Psoas muscle (tissue), 8 donors: ENCODE results near the gene MAGI1. TPM values are rescaled to one million over a fixed set of nuclear protein-coding genes. Genes with fewer than 3 reads are reported as not detected.

ENCODE experiments used
- ATAC-seq, 4 donors: fragments of 200-7000 bp; cut with Tn5 transposase; one replicate each; pipeline ENCODE4 v1.9.1; 2020; ENCODE audit warnings: moderate library complexity in 3 of 4, mild to moderate bottlenecking in 2 of 4
- DNase-seq, 2 donors: peaks; one replicate each; pipeline ENCODE4 v3.0.0-alpha.2; 2020
- H3K27ac ChIP-seq: fragments of 200-600 bp; one replicate; pipeline ENCODE4 v1.8.0; 2022
- H3K27me3 ChIP-seq, 3 donors: fragments of 200-600 bp in 1 of 3; one replicate each; pipeline versions ENCODE4 v1.6.1 to v1.8.0; 2013 to 2022; ENCODE audit warnings: low read length in 2 of 3, mild to moderate bottlenecking in 2 of 3, moderate library complexity in 1 of 3; ENCODE audit not compliant: insufficient read depth in 3 of 3
- H3K36me3 ChIP-seq, 2 donors: fragments of 200-600 bp in 1 of 2; one replicate each; pipeline versions ENCODE4 v1.6.1 to v1.8.0; 2013 to 2022; ENCODE audit warnings: low read depth in 1 of 2, mild to moderate bottlenecking in 1 of 2, moderate library complexity in 1 of 2; ENCODE audit not compliant: insufficient read depth in 1 of 2
- H3K4me1 ChIP-seq: fragments of 200-600 bp; one replicate; pipeline ENCODE4 v1.8.0; 2022
- H3K4me3 ChIP-seq: fragments of 200-600 bp; one replicate; pipeline ENCODE4 v1.8.0; 2022; ENCODE audit warnings: mild to moderate bottlenecking
- H3K9me3 ChIP-seq: fragments of 200-600 bp; one replicate; pipeline ENCODE4 v1.8.0; 2022
- WGBS, 3 donors: extraction: QIAGEN DNeasy Blood & Tissue Kit; methylation state at CpG; one replicate each; pipeline versions ENCODE4 v1.1.6 to v1.1.7; 2013; 5-methylcytosine and 5-hydroxymethylcytosine counted together
- intact Hi-C, 2 donors: fragments of 100-400 bp; cut with DNase I; formaldehyde crosslinking; loops; one replicate each; pipeline versions ENCODE4 v1.11.0 to v1.14.2; 2022
- polyA plus RNA-seq, 3 donors: library from polyadenylated mRNA; stranded (reverse); fragments of 200-250 nt; gene quantifications; one replicate each; pipeline ENCODE4 v1.2.3, GENCODE V29; 2013
- total RNA-seq, 4 donors: library from RNA; stranded (reverse); fragmentation: NEBNext Ultra II Directional in 2 of 4; extraction: Animal tissue kit (Norgen Biotek cat#: 25700) in 2 of 4; gene quantifications; one replicate each; pipeline versions ENCODE4 v1.2.1 to v1.2.4, GENCODE V29; 2021 to 2023
- TF ChIP-seq, protein P1 (sequence below): fragments of 200-600 bp; IDR thresholded peaks from one replicate; pipeline ENCODE4 v1.8.0; 2022; ENCODE audit warnings: antibody characterized with exemption
- donor health status: healthy with polysubstance abuse.
- donor health status: DM: no; HTN: no; CAD: no; lungs with moderate emphysema.
- donor health status: Bipolar disorder and iron deficiency.
- donor health status: healthy.
- donor health status: DM: yes; HTN: yes; CAD: no.
- donor health status: DM: no; HTN: no; CAD: no.
- donor health status: DM: no; HTN: no; CAD: no.
- donor health status: DM: yes; HTN: yes; CAD: no.

Gene MAGI1
- total and polyA plus RNA-seq, 7 donors, result 4.5 to 8.1 (median 6.3) TPM

DNA sequence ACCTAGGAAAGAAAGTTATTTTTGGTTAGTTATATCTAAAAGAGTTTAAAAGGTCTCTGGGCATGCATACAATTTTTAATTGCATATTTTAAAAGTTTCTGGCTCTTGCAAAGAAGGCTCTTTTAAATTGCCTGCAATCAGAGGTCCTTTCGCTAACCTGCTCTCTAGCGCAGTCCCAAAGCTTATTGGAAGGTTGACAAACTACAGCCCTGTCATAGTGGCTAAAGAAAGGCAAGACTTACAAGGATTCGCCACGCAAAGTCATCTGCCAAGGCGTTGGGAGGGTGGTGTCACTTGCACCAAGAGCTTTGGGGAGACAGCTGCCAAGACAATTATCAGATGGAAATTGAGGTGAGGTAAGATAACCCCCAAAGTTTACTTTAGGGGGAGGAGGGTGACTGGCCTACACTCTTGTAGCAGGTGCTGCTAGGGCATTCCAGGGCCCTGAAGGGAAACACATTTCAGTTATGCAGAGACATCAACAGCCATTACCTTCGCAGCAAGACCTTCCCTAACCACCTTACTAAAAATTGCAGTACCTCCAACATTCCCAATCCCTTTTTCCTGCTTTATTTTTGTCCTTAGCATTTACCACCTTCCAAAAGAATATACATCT, 606.2 kb downstream of the MAGI1 start:
- no peaks in the 10 kb centered on the region for H3K9me3 ChIP-seq
- intact Hi-C loops, result no loop called here

DNA sequence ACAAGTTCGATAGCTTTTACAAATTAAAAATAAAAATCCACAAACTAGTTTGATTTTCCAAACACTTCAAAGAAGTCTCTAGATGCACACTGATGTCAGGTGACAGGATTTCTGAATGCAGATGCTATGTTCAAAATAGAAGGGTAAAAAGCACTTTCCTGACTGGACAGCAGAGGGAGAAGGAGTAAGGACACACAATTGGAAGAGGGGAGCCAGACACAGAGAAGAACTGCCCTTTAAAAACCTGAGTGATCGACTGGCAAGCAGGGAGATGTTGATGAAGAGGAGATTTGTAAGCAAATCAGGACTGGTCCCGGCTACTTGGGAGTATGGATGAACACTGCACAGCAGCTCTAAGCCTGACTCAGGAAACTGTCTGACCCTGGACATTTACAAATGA, 612.8 kb downstream of the MAGI1 start:
- WGBS, 3 donors, result 79 to 81% (median 79%) methylated on average over 3 of the region's 3 CpGs
- intact Hi-C loops, result no loop called here
- H3K4me1 ChIP-seq, result peaks cover 5% of the 10 kb centered on the region
- TF ChIP-seq, protein P1, sequence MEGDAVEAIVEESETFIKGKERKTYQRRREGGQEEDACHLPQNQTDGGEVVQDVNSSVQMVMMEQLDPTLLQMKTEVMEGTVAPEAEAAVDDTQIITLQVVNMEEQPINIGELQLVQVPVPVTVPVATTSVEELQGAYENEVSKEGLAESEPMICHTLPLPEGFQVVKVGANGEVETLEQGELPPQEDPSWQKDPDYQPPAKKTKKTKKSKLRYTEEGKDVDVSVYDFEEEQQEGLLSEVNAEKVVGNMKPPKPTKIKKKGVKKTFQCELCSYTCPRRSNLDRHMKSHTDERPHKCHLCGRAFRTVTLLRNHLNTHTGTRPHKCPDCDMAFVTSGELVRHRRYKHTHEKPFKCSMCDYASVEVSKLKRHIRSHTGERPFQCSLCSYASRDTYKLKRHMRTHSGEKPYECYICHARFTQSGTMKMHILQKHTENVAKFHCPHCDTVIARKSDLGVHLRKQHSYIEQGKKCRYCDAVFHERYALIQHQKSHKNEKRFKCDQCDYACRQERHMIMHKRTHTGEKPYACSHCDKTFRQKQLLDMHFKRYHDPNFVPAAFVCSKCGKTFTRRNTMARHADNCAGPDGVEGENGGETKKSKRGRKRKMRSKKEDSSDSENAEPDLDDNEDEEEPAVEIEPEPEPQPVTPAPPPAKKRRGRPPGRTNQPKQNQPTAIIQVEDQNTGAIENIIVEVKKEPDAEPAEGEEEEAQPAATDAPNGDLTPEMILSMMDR, result peak; percentile 27
- H3K4me3 ChIP-seq, result no peak overlapping the region
- peaks cover 4 to 28% of the 10 kb centered on the region in 2 donors for H3K36me3 ChIP-seq
- H3K27me3 ChIP-seq, result no peaks in the 10 kb centered on the region
- no peak for DNase-seq
- H3K27ac ChIP-seq, result no peak overlapping the region
- no peak for ATAC-seq
- no peaks in the 10 kb centered on the region for H3K9me3 ChIP-seq

More for the DNA sequence above, 606.2 kb downstream of the MAGI1 start:
- WGBS, 3 donors, result 78 to 82% (median 80%) methylated on average over 6 of the region's 6 CpGs
- no peak for DNase-seq
- Histone ChIP-seq H3K4me1 (no peaks in the 10 kb centered on the region), H3K4me3 (no peak overlapping the region), H3K36me3 (peaks cover 1 to 32% of the 10 kb centered on the region in 2 donors), H3K27me3 (no peaks in the 10 kb centered on the region), H3K27ac (no peak overlapping the region)
- ATAC-seq, result no peak
- TF ChIP-seq, protein P1, result no peak

DNA sequence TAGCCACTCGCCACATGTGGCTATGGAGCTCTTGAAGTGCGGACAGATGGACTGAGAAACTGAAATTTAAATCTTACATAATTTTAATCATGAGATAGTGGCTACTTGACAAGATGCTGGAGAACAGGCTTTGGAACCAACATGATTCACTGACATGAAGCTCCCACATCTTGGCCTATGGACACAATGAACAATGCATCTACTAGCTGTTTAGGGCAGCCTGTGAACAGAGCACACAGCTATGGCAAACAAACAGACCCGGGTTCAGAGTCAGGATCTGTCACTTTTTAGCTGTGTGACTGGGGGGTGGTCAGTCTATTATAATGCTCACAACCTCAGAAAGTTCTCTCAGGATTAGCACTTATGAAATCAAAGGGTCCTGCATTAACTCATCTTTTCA, 616.6 kb downstream of the MAGI1 start:
- 70 to 88% (median 87%) methylated on average over 3 of the region's 3 CpGs for WGBS, 3 donors
- TF ChIP-seq, protein P1, result no peak
- Histone ChIP-seq H3K4me3 (no peak overlapping the region), H3K27ac (no peak overlapping the region), H3K9me3 (no peaks in the 10 kb centered on the region), H3K4me1 (peaks cover 6% of the 10 kb centered on the region), H3K36me3 (no peaks in the 10 kb centered on the region), H3K27me3 (no peaks in the 10 kb centered on the region)
- ATAC-seq (no peak), DNase-seq (no peak)
- intact Hi-C loops, result no loop called here

DNA sequence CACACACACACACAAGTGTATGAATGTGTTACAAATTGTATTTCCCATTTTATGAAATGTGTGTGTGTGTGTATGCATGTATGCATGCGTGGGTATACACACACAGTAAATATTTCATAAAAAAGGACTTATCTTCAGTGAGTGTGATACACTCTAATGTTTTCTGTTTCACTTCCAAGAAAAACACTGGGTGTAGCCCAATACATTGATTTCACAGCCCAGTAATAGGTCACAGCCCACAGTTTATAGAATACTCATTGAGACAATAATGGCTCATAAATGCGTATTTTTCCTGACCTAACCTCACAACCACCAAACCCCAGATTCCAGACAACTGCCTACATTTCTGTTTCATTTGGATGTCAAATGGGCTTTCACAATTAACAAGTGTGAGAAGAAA, 619.5 kb downstream of the MAGI1 start:
- Histone ChIP-seq H3K36me3 (no peaks in the 10 kb centered on the region), H3K9me3 (no peaks in the 10 kb centered on the region), H3K4me1 (peaks cover 6% of the 10 kb centered on the region), H3K27ac (no peak overlapping the region), H3K27me3 (no peaks in the 10 kb centered on the region), H3K4me3 (no peak overlapping the region)
- DNase-seq (no peak), ATAC-seq (no peak)
- TF ChIP-seq, protein P1, result no peak
- 95 to 99% (median 97%) methylated on average over 2 of the region's 2 CpGs for WGBS, 3 donors
- intact Hi-C loops, result loop anchor here in 1 of 2 donors (10.0 kb wide), 1 partner anchor 734 kb away; the partner anchor contains the start of gene ADAMTS9

DNA sequence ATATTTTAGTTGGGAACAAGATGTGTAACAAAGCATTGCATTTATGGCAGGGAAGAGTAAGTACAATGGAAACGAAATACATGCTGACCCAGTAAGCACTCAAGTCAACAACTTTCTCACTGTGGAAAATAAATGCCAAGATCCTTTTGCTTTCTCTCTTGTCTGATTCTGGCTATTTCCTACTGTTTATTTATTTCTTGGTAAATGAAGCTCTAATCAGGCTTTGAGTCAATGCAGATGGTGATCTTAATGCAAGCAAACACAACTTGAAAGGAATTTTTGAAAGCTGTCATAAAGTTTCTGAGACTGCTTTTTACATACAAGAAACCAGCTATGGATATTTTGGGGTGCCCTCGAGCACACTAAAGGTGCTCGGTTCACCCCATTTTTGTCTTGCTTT, 624.8 kb downstream of the MAGI1 start:
- WGBS, 3 donors, result 81 to 95% (median 84%) methylated on average over 3 of the region's 3 CpGs
- Histone ChIP-seq H3K9me3 (no peaks in the 10 kb centered on the region), H3K4me1 (peaks cover 12% of the 10 kb centered on the region), H3K27me3 (no peaks in the 10 kb centered on the region), H3K36me3 (no peaks in the 10 kb centered on the region), H3K4me3 (no peak overlapping the region), H3K27ac (no peak overlapping the region)
- DNase-seq (no peak), ATAC-seq (no peak)
- TF ChIP-seq, protein P1, result no peak
- intact Hi-C loops, result loop anchor here in 1 of 2 donors (2.0 to 10.0 kb wide), 3 partner anchors 82 to 881 kb away; partner anchors contain the start of gene ADAMTS9
